Endothelial cell of umbilical vein (primary cell): Measurements from ENCODE around the gene SGCD. TPM values are rescaled to one million over a fixed set of nuclear protein-coding genes. Genes with fewer than 3 reads are reported as not detected.

ENCODE experiments used
- BruUV-seq: library from RNA; stranded (reverse); fragments of 400-500 nt; replicated peaks from 2 replicates; lab custom pipeline; 2021; lab: Mats Ljungman, UMichigan
- CTCF ChIA-PET: fragments of 300-600, 350-600 bp; sonication (Branson Sonifier 250); formaldehyde crosslinking; loops from one replicate; lab custom pipeline; 2021; ENCODE audit warnings: antibody characterized with exemption, inconsistent platforms; lab: Charles Lee
- POLR2A ChIA-PET: fragments of 300-600, 350-600 bp; sonication (Branson Sonifier 250); formaldehyde crosslinking; loops from one replicate; lab custom pipeline; 2021; ENCODE audit warnings: antibody characterized with exemption, inconsistent platforms; lab: Charles Lee
- DNase-seq: peaks from one replicate; pipeline ENCODE4 v3.0.0-alpha.2; 2011; ENCODE audit warnings: low read depth, low spot score
- FAIRE-seq: peaks from 2 replicates; lab custom pipeline; 2011; peaks lifted over from hg19 to GRCh38; lab: Jason Lieb, UNC
- H2AFZ ChIP-seq: 2 replicates; pipeline ENCODE4 v1.6.0; 2012; ENCODE audit warnings: low read depth, low read length, control low read depth, inconsistent platforms
- H3K27ac ChIP-seq: 2 replicates; pipeline ENCODE4 v1.5.1; 2011; ENCODE audit warnings: low read depth, mild to moderate bottlenecking, control low read depth, low read length, moderate library complexity; ENCODE audit not compliant: insufficient read depth
- H3K27me3 ChIP-seq, 2 experiments: 2 replicates each; pipeline versions ENCODE4 v1.6.0 to v1.6.1; 2011; ENCODE audit warnings: low read length in 2 of 2, mixed read lengths in 1 of 2; ENCODE audit not compliant: control insufficient read depth in 2 of 2, insufficient read depth in 2 of 2
- H3K36me3 ChIP-seq, 2 experiments: 2 replicates in 1 of 2; 3 replicates in 1 of 2; pipeline ENCODE4 v1.5.1; 2011; ENCODE audit warnings: low read length in 2 of 2, mild to moderate bottlenecking in 1 of 2, moderate library complexity in 1 of 2; ENCODE audit not compliant: control insufficient read depth in 2 of 2, insufficient read depth in 2 of 2; ENCODE audit errors: extremely low read depth in 1 of 2
- H3K4me1 ChIP-seq: 3 replicates; pipeline ENCODE4 v1.5.1; 2011; ENCODE audit warnings: mild to moderate bottlenecking, low read length; ENCODE audit not compliant: control insufficient read depth, insufficient read depth; ENCODE audit errors: extremely low read depth
- H3K4me2 ChIP-seq: 2 replicates; pipeline ENCODE4 v1.6.1; 2011; ENCODE audit warnings: low read length, control low read depth, mixed read lengths; ENCODE audit not compliant: insufficient read depth
- H3K4me3 ChIP-seq, 3 experiments: fragments of 200-600 bp in 1 of 3; sonication (generic), shearing (Covaris generic) in 1 of 3; replicated peaks in 1 of 3; 2 replicates each; pipeline ENCODE4 v1.5.1; 2011 to 2016; ENCODE audit warnings: control low read depth in 3 of 3, low read length in 3 of 3, mild to moderate bottlenecking in 2 of 3, inconsistent platforms in 1 of 3, low read depth in 1 of 3, moderate library complexity in 1 of 3; ENCODE audit not compliant: insufficient read depth in 1 of 3
- H3K79me2 ChIP-seq: 2 replicates; pipeline ENCODE4 v1.6.0; 2012; ENCODE audit warnings: low read length, inconsistent platforms; ENCODE audit not compliant: control insufficient read depth, insufficient read depth
- H3K9ac ChIP-seq: replicated peaks from 2 replicates; pipeline ENCODE3; 2011; ENCODE audit warnings: low read length, control low read depth; ENCODE audit not compliant: insufficient read depth; ENCODE audit errors: extremely low read depth
- H3K9me1 ChIP-seq: replicated peaks from 3 replicates; pipeline ENCODE4 v1.6.0; 2011; ENCODE audit warnings: mild to moderate bottlenecking, low read length; ENCODE audit not compliant: control insufficient read depth, insufficient read depth; ENCODE audit errors: extremely low read depth
- H3K9me3 ChIP-seq: replicated peaks from 2 replicates; pipeline ENCODE4 v1.5.1; 2012; ENCODE audit warnings: low read length, inconsistent platforms; ENCODE audit not compliant: control insufficient read depth, insufficient read depth
- H4K20me1 ChIP-seq: replicated peaks from 2 replicates; pipeline ENCODE3; 2011; ENCODE audit warnings: mild to moderate bottlenecking, low read length; ENCODE audit not compliant: control insufficient read depth, insufficient read depth; ENCODE audit errors: extremely low read depth
- EZH2 ChIP-seq: IDR thresholded peaks from 2 replicates; pipeline ENCODE4 v1.6.1; 2012; ENCODE audit warnings: borderline replicate concordance, low read depth, mild to moderate bottlenecking, moderate library complexity, low read length, inconsistent platforms; ENCODE audit not compliant: severe bottlenecking
- FOS ChIP-seq: IDR thresholded peaks from 2 replicates; pipeline ENCODE4 v1.6.1; 2011; ENCODE audit warnings: mild to moderate bottlenecking, low read length, moderate library complexity, borderline replicate concordance; ENCODE audit not compliant: insufficient read depth
- GATA2 ChIP-seq: IDR thresholded peaks from 2 replicates; pipeline ENCODE4 v1.7.0; 2011; ENCODE audit warnings: low read depth, mild to moderate bottlenecking, moderate library complexity, mixed read lengths, low read length; ENCODE audit not compliant: insufficient read length, insufficient read depth
- JUN ChIP-seq: IDR thresholded peaks from 2 replicates; pipeline ENCODE4 v1.6.1; 2011; ENCODE audit warnings: borderline replicate concordance, low read depth; ENCODE audit not compliant: insufficient read length, insufficient read depth
- MYC ChIP-seq: IDR thresholded peaks from one replicate; pipeline ENCODE4 v1.6.1; 2011; ENCODE audit warnings: mild to moderate bottlenecking, low read depth, low read length
- POLR2A ChIP-seq: IDR thresholded peaks from 2 replicates; pipeline ENCODE4 v1.6.1; 2012; ENCODE audit warnings: low read depth, mild to moderate bottlenecking, control low read depth, low read length
- POLR2AphosphoS5 ChIP-seq: IDR thresholded peaks from 2 replicates; pipeline ENCODE4 v1.6.1; 2012; ENCODE audit warnings: low read depth, mild to moderate bottlenecking, control low read depth, low read length, moderate library complexity; ENCODE audit not compliant: insufficient read depth
- dilution Hi-C: fragments of 300-500 bp; cut with MboI; formaldehyde crosslinking; loops from one replicate; pipeline ENCODE4 v1.15.0; 2019; ENCODE audit warnings: low sequenced_read_pairs; ENCODE audit not compliant: extremely low pct_ligation_motif_present
- intact Hi-C: fragments of 100-400 bp; cut with micrococcal nuclease; formaldehyde crosslinking; loops from one replicate; pipeline ENCODE4 v1.10.0; 2022
- polyA plus RNA-seq, 4 experiments: library from polyadenylated mRNA; depleted of rRNA in 3 of 4; stranded (reverse) in 3 of 4; unstranded in 1 of 4; fragments of >200 nt; gene quantifications; 2 replicates each; pipeline versions ENCODE4 v1.2.1 to v1.2.3, GENCODE V29; 2011 to 2012; ENCODE audit warnings: missing spikeins in 1 of 4
- total RNA-seq: library from RNA; stranded (reverse); gene quantifications from 2 replicates; pipeline ENCODE4 v1.2.3, GENCODE V29; 2021
- TF ChIP-seq, protein P1 (sequence below), 2 donors: IDR thresholded peaks; 1 replicate in 1 of 2; 2 replicates in 1 of 2; pipeline ENCODE4 v1.5.1; 2011; ENCODE audit warnings: low read length in 2 of 2, mild to moderate bottlenecking in 2 of 2, moderate library complexity in 2 of 2, control low read depth in 1 of 2, inconsistent platforms in 1 of 2, low read depth in 1 of 2; ENCODE audit not compliant: insufficient read depth in 1 of 2; ENCODE audit errors: extremely low read depth in 1 of 2
- TF ChIP-seq, protein P2 (sequence below): IDR thresholded peaks from 2 replicates; pipeline ENCODE4 v1.6.1; 2011; ENCODE audit not compliant: insufficient read depth, insufficient read length

The SGCD gene
- total and polyA plus RNA-seq, 2 donors (not counting 3 experiments of a cell fraction or from before 2014, with no cell fraction given) = not detected

DNA sequence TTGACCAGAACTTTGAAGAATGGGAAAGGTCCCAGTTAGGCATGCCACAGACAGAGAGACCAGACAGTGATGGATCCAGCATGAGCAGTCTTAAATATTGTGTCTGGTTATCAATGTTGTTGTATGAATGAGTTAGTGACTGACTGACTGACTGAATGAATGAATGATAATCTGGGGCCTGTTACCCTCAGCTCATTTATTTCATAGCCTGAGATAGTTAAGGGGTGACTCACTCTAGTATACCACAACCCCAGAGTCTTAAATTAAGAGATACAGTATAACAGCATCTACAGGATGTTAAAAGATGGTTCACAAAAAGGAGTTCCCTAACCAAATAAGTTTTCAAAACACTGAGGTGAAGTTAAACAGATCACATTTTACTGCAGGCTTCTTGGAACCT is 133.5 kb downstream of the SGCD start:
- Histone ChIP-seq H3K4me2 (no peak overlapping the region), H4K20me1 (no peaks in the 10 kb centered on the region), H2AFZ (no peak overlapping the region), H3K36me3 (no peaks in the 10 kb centered on the region), H3K79me2 (no peaks in the 10 kb centered on the region), H3K4me3 (no peak overlapping the region), H3K27me3 (no peaks in the 10 kb centered on the region), H3K27ac (no peak overlapping the region), H3K4me1 (no peaks in the 10 kb centered on the region), H3K9me3 (no peaks in the 10 kb centered on the region), H3K9ac (no peak overlapping the region), H3K9me1 (no peaks in the 10 kb centered on the region)
- FAIRE-seq (no peak), DNase-seq (no peak)
- CTCF ChIA-PET = no interaction called here
- intact Hi-C loops (no loop called here), dilution Hi-C loops (no loop called here)
- no TSS peak for BruUV-seq
- POLR2A ChIA-PET = no interaction called here
- no peak for TF ChIP-seq FOS
- no peak for TF ChIP-seq GATA2
- TF ChIP-seq MYC = no peak
- no peak for TF ChIP-seq POLR2A
- TF ChIP-seq, protein P1, sequence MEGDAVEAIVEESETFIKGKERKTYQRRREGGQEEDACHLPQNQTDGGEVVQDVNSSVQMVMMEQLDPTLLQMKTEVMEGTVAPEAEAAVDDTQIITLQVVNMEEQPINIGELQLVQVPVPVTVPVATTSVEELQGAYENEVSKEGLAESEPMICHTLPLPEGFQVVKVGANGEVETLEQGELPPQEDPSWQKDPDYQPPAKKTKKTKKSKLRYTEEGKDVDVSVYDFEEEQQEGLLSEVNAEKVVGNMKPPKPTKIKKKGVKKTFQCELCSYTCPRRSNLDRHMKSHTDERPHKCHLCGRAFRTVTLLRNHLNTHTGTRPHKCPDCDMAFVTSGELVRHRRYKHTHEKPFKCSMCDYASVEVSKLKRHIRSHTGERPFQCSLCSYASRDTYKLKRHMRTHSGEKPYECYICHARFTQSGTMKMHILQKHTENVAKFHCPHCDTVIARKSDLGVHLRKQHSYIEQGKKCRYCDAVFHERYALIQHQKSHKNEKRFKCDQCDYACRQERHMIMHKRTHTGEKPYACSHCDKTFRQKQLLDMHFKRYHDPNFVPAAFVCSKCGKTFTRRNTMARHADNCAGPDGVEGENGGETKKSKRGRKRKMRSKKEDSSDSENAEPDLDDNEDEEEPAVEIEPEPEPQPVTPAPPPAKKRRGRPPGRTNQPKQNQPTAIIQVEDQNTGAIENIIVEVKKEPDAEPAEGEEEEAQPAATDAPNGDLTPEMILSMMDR (IDR thresholded peaks at IDR 0.05; ENCODE audit: extremely low read depth in 1 of 2, insufficient read depth in 1 of 2, low read depth in 1 of 2, low read length in 2 of 2) = no peak
- TF ChIP-seq, protein P2, sequence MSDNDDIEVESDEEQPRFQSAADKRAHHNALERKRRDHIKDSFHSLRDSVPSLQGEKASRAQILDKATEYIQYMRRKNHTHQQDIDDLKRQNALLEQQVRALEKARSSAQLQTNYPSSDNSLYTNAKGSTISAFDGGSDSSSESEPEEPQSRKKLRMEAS = no peak

DNA sequence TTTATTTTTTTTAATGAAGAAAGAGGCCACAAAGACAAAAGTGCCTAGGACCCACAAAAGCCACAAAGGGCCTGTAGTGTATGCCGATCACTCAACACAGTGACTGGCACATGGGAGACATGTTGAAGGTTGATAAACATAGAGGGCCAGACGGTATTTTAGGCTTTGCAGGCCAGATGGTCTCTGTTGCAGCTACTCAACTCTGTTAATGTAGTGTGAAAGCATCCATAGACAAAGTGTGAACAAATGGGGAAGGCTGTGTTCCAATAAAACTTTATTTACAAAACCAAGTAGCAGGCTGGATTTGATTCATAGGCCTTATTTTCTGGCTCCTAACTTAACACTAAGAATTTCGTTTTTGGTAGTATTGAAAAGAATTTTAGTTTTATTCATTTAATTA is 139.9 kb downstream of the SGCD start:
- ChIA-PET CTCF (no interaction called here), POLR2A (no interaction called here)
- Histone ChIP-seq H3K4me3 (no peak overlapping the region), H3K27me3 (no peaks in the 10 kb centered on the region), H3K4me2 (no peak overlapping the region), H4K20me1 (no peaks in the 10 kb centered on the region), H3K9me3 (no peaks in the 10 kb centered on the region), H3K9me1 (no peaks in the 10 kb centered on the region), H3K4me1 (no peaks in the 10 kb centered on the region), H2AFZ (no peak overlapping the region), H3K79me2 (no peaks in the 10 kb centered on the region), H3K9ac (no peak overlapping the region), H3K27ac (no peak overlapping the region), H3K36me3 (no peaks in the 10 kb centered on the region)
- FAIRE-seq (no peak), DNase-seq (no peak)
- intact Hi-C loops (no loop called here), dilution Hi-C loops (no loop called here)
- no peak for TF ChIP-seq JUN
- TF ChIP-seq FOS = no peak
- TF ChIP-seq MYC = no peak
- TF ChIP-seq GATA2 = no peak
- TF ChIP-seq POLR2AphosphoS5 = no peak
- TF ChIP-seq EZH2 = no peak
- no peak for TF ChIP-seq POLR2A
- TF ChIP-seq, protein P1 (IDR thresholded peaks at IDR 0.05; ENCODE audit: extremely low read depth in 1 of 2, insufficient read depth in 1 of 2, low read depth in 1 of 2, low read length in 2 of 2) = no peak
- TF ChIP-seq, protein P2 = no peak
- BruUV-seq = no TSS peak
